SK-N-SH (cell line): Measurements from ENCODE around the gene MEGF6. TPM values are rescaled to one million over a fixed set of nuclear protein-coding genes. Genes with fewer than 3 reads are reported as not detected.

Experiments
- CTCF ChIA-PET: fragments of 300-600, 350-600 bp; formaldehyde crosslinking; extraction: SDS; loops from one replicate; lab custom pipeline; 2021; lab: Yijun Ruan, JAX
- POLR2A ChIA-PET: fragments of 350-600 bp; sonication (Branson Sonifier 250); formaldehyde crosslinking; extraction: SDS; loops from one replicate; lab custom pipeline; 2020; ENCODE audit warnings: antibody characterized with exemption, inconsistent platforms; lab: Yijun Ruan, JAX
- DNase-seq: peaks from one replicate; pipeline ENCODE4 v3.0.0; 2012
- H2AFZ ChIP-seq: fragments of 200-600 bp; sonication (generic); 2 replicates; pipeline ENCODE4 v1.8.1; 2016; ENCODE audit warnings: antibody characterized with exemption, mild to moderate bottlenecking, low read depth
- H3F3A ChIP-seq: fragments of 200-600 bp; sonication (generic); replicated peaks from 2 replicates; pipeline ENCODE3; 2016; ENCODE audit warnings: antibody characterized with exemption, mild to moderate bottlenecking; ENCODE audit not compliant: insufficient read depth
- H3K27ac ChIP-seq, 2 experiments: fragments of 200-500 bp in 1 of 2; fragments of 200-600 bp in 1 of 2; sonication (Bioruptor generic) in 1 of 2; sonication (generic), shearing (Covaris generic) in 1 of 2; 2 replicates each; pipeline versions ENCODE4 v1.5.1 to v1.6.1; 2014 to 2016; ENCODE audit warnings: low read depth in 2 of 2, inconsistent platforms in 1 of 2, low read length in 1 of 2, mild to moderate bottlenecking in 1 of 2, mixed read lengths in 1 of 2
- H3K27me3 ChIP-seq: fragments of 200-600 bp; sonication (generic), shearing (Covaris generic); 2 replicates; pipeline ENCODE4 v1.6.1; 2016; ENCODE audit warnings: mixed run types; ENCODE audit not compliant: insufficient read depth
- H3K36me3 ChIP-seq, 2 experiments: fragments of 200-500 bp in 1 of 2; fragments of 200-600 bp in 1 of 2; sonication (Bioruptor generic) in 1 of 2; sonication (generic) in 1 of 2; replicated peaks in 1 of 2; 2 replicates each; pipeline versions ENCODE3 to v1.5.1; 2014 to 2016; ENCODE audit warnings: low read length in 1 of 2, mild to moderate bottlenecking in 1 of 2; ENCODE audit not compliant: insufficient read depth in 2 of 2, control insufficient read depth in 1 of 2
- H3K4me1 ChIP-seq, 2 experiments: fragments of 200-500 bp in 1 of 2; fragments of 200-600 bp in 1 of 2; sonication (Bioruptor generic) in 1 of 2; sonication (generic), shearing (Covaris generic) in 1 of 2; 2 replicates each; pipeline versions ENCODE4 v1.5.1 to v1.6.1; 2014 to 2016; ENCODE audit warnings: low read depth in 1 of 2, low read length in 1 of 2, mixed run types in 1 of 2; ENCODE audit not compliant: insufficient read depth in 2 of 2, control insufficient read depth in 1 of 2
- H3K4me2 ChIP-seq: fragments of 200-600 bp; sonication (generic), shearing (Covaris generic); 2 replicates; pipeline ENCODE4 v1.6.1; 2017; ENCODE audit warnings: mixed run types
- H3K4me3 ChIP-seq, 2 experiments: fragments of 200-500 bp in 1 of 2; fragments of 200-600 bp in 1 of 2; sonication (Bioruptor generic) in 1 of 2; sonication (generic), shearing (Covaris generic) in 1 of 2; 2 replicates each; pipeline versions ENCODE4 v1.5.1 to v1.8.1; 2014 to 2016; ENCODE audit warnings: low read depth in 2 of 2, inconsistent platforms in 1 of 2, low read length in 1 of 2, mild to moderate bottlenecking in 1 of 2, mixed read lengths in 1 of 2, moderate library complexity in 1 of 2
- H3K79me2 ChIP-seq: fragments of 200-600 bp; sonication (generic); 2 replicates; pipeline ENCODE4 v1.8.1; 2017; ENCODE audit warnings: mild to moderate bottlenecking; ENCODE audit not compliant: insufficient read depth
- H3K9ac ChIP-seq: fragments of 200-600 bp; sonication (generic); 2 replicates; pipeline ENCODE4 v1.6.1; 2017; ENCODE audit warnings: mixed run types
- H3K9me2 ChIP-seq: fragments of 200-600 bp; sonication (generic); 2 replicates; pipeline ENCODE4 v1.6.1; 2017; ENCODE audit warnings: mixed run types
- H3K9me3 ChIP-seq: fragments of 200-600 bp; sonication (generic); 2 replicates; pipeline ENCODE4 v1.6.1; 2017; ENCODE audit warnings: mixed run types, mild to moderate bottlenecking, moderate library complexity
- H4K20me1 ChIP-seq: fragments of 200-600 bp; sonication (generic); 2 replicates; pipeline ENCODE4 v1.6.1; 2017; ENCODE audit warnings: mild to moderate bottlenecking, mixed run types; ENCODE audit not compliant: insufficient read depth
- CHD2 ChIP-seq: fragments of 150-350 bp; IDR thresholded peaks from 2 replicates; pipeline ENCODE4 v1.6.1; 2018; ENCODE audit warnings: low read length; ENCODE audit not compliant: partially characterized antibody
- ELF1 ChIP-seq: IDR thresholded peaks from 2 replicates; pipeline ENCODE4 v1.4.0; 2012
- EP300 ChIP-seq, 2 experiments: IDR thresholded peaks; 2 replicates each; pipeline versions ENCODE4 v1.4.0 to v1.6.1; 2012; ENCODE audit warnings: borderline replicate concordance in 1 of 2, low read depth in 1 of 2, low read length in 1 of 2
- FOSL2 ChIP-seq: IDR thresholded peaks from 2 replicates; pipeline ENCODE4 v1.4.0; 2012; ENCODE audit warnings: low read depth, mild to moderate bottlenecking, moderate library complexity, borderline replicate concordance
- FOXJ3 ChIP-seq: sonication (generic); formaldehyde crosslinking; IDR thresholded peaks from 2 replicates; pipeline ENCODE4 v1.5.1; 2020; ENCODE audit warnings: mild to moderate bottlenecking, missing genetic modification reagents
- GABPA ChIP-seq: IDR thresholded peaks from 2 replicates; pipeline ENCODE4 v1.4.0; 2012; ENCODE audit warnings: low read depth, mild to moderate bottlenecking
- IRF3 ChIP-seq: fragments of 150-350 bp; IDR thresholded peaks from 2 replicates; pipeline ENCODE4 v1.6.1; 2016; ENCODE audit warnings: mild to moderate bottlenecking, low read depth, low read length
- NRF1 ChIP-seq: IDR thresholded peaks from 2 replicates; pipeline ENCODE4 v1.6.1; 2012; ENCODE audit warnings: low read depth, mild to moderate bottlenecking, low read length
- PBX3 ChIP-seq: IDR thresholded peaks from 2 replicates; pipeline ENCODE4; 2012
- RAD21 ChIP-seq: IDR thresholded peaks from 2 replicates; pipeline ENCODE4 v1.6.1; 2012; ENCODE audit warnings: mild to moderate bottlenecking, low read length
- RCOR1 ChIP-seq: fragments of 150-350 bp; IDR thresholded peaks from 2 replicates; pipeline ENCODE4 v1.6.1; 2017; ENCODE audit warnings: antibody characterized with exemption, low read length
- RFX5 ChIP-seq: IDR thresholded peaks from 2 replicates; pipeline ENCODE4 v1.6.1; 2012; ENCODE audit warnings: mild to moderate bottlenecking, improper control_type of control experiment, low read length
- SIN3A ChIP-seq: IDR thresholded peaks from 2 replicates; pipeline ENCODE4 v1.6.1; 2012; ENCODE audit warnings: low read depth, mild to moderate bottlenecking, low read length, moderate library complexity, borderline replicate concordance
- TAF1 ChIP-seq: IDR thresholded peaks from 2 replicates; pipeline ENCODE4 v1.6.1; 2012; ENCODE audit warnings: low read depth, mild to moderate bottlenecking, low read length, moderate library complexity, borderline replicate concordance
- TEAD4 ChIP-seq: IDR thresholded peaks from 2 replicates; pipeline ENCODE4 v1.4.0; 2012; ENCODE audit warnings: mild to moderate bottlenecking, borderline replicate concordance; ENCODE audit not compliant: insufficient read depth
- YY1 ChIP-seq: IDR thresholded peaks from 2 replicates; pipeline ENCODE4 v1.4.0; 2012; ENCODE audit warnings: low read depth, mild to moderate bottlenecking
- ZBTB33 ChIP-seq: IDR thresholded peaks from 2 replicates; pipeline ENCODE4 v1.4.0; 2012; ENCODE audit warnings: low read depth, borderline replicate concordance
- WGBS: methylation state at CpG from one replicate; pipeline ENCODE4 v1.1.6; 2017; ENCODE audit warnings: low lambda C conversion rate; 5-methylcytosine and 5-hydroxymethylcytosine counted together
- polyA plus RNA-seq, 3 experiments: library from polyadenylated mRNA; depleted of rRNA; stranded (reverse); fragments of >200 nt; gene quantifications; 2 replicates each; pipeline ENCODE4 v1.2.3, GENCODE V29; 2012
- TF ChIP-seq, protein P1 (sequence below): IDR thresholded peaks from 2 replicates; pipeline ENCODE4 v1.4.0; 2012; ENCODE audit warnings: low read depth
- TF ChIP-seq, protein P2 (sequence below): IDR thresholded peaks from 2 replicates; pipeline ENCODE4 v1.4.0; 2012; ENCODE audit warnings: low read depth, borderline replicate concordance

MEGF6 gene
- polyA plus RNA-seq, 1 of the 3 experiments (the other 2 are of a cell fraction): 7.6 TPM

GRCh38 chr1:3630914-3631313 is 19.6 kb upstream of the MEGF6 start:
- Histone ChIP-seq H3F3A (peaks cover under 1% of the 10 kb centered on the region), H4K20me1 (no peaks in the 10 kb centered on the region), H3K4me2 (no peak overlapping the region), H3K27ac (no peak overlapping the region; a peak in 1 of 4 replicates), H3K27me3 (no peaks in the 10 kb centered on the region), H3K4me1 (peaks cover 0 to 20% of the 10 kb centered on the region in 2 experiments; a peak in 2 of 4 replicates), H3K79me2 (peaks cover 6% of the 10 kb centered on the region), H3K36me3 (peaks cover 8 to 75% of the 10 kb centered on the region in 2 experiments), H3K9me2 (no peaks in the 10 kb centered on the region), H3K4me3 (no peak overlapping the region), H2AFZ (no peak overlapping the region), H3K9ac (no peak overlapping the region), H3K9me3 (no peaks in the 10 kb centered on the region)
- no peak for DNase-seq
- ChIA-PET POLR2A (no interaction called here), CTCF (interaction anchor here (0.8 to 5.2 kb wide), 9 partner anchors 11 to 178 kb away, joined by 3 to 32 read pairs (median 9); partner anchors contain the start of gene WRAP73)
- TF ChIP-seq RCOR1 (no peak), EP300 (IDR thresholded peaks at IDR 0.05; ENCODE audit: borderline replicate concordance in 1 of 2, low read depth in 1 of 2, low read length in 1 of 2) (no peak), NRF1 (no peak), RFX5 (no peak), FOSL2 (no peak), ELF1 (no peak), CHD2 (no peak), FOXJ3 (CRISPR knock-in tag) (no peak), GABPA (no peak), PBX3 (no peak), ZBTB33 (no peak), TAF1 (no peak)
- TF ChIP-seq, protein P1, sequence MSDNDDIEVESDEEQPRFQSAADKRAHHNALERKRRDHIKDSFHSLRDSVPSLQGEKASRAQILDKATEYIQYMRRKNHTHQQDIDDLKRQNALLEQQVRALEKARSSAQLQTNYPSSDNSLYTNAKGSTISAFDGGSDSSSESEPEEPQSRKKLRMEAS: no peak
- TF ChIP-seq, protein P2, sequence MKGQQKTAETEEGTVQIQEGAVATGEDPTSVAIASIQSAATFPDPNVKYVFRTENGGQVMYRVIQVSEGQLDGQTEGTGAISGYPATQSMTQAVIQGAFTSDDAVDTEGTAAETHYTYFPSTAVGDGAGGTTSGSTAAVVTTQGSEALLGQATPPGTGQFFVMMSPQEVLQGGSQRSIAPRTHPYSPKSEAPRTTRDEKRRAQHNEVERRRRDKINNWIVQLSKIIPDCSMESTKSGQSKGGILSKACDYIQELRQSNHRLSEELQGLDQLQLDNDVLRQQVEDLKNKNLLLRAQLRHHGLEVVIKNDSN: no peak
- 90% methylated on average over 4 of the region's 9 CpGs for WGBS

- H3K9me2 ChIP-seq: no peaks in the 10 kb centered on the region
- H3K9ac ChIP-seq: no peak overlapping the region
- peak overlapping the region in 1 of 2 experiments; percentile 6; a peak in 1 of 4 replicates for H3K27ac ChIP-seq
- H3K27me3 ChIP-seq: no peaks in the 10 kb centered on the region
- H3K9me3 ChIP-seq: no peaks in the 10 kb centered on the region
- no peak overlapping the region for H3K4me2 ChIP-seq
- H2AFZ ChIP-seq: no peak overlapping the region
- no peaks in the 10 kb centered on the region for H4K20me1 ChIP-seq
- H3K4me3 ChIP-seq: no peak overlapping the region
- H3F3A ChIP-seq: peaks cover 3% of the 10 kb centered on the region
- peaks cover 0 to 25% of the 10 kb centered on the region in 2 experiments; a peak in 2 of 4 replicates for H3K4me1 ChIP-seq
- WGBS: 81% methylated on average over 6 of the region's 11 CpGs
- ChIA-PET CTCF (interaction anchor here (0.8 to 5.2 kb wide), 10 partner anchors 10 to 177 kb away, joined by 3 to 32 read pairs (median 7); partner anchors contain the start of gene WRAP73), POLR2A (no interaction called here)
- peaks cover 12% of the 10 kb centered on the region for H3K79me2 ChIP-seq
- DNase-seq: no peak
- peaks cover 9 to 71% of the 10 kb centered on the region in 2 experiments for H3K36me3 ChIP-seq
- TF ChIP-seq TEAD4 (no peak), EP300 (IDR thresholded peaks at IDR 0.05; ENCODE audit: borderline replicate concordance in 1 of 2, low read depth in 1 of 2, low read length in 1 of 2) (no peak), YY1 (no peak), TAF1 (no peak), IRF3 (no peak), SIN3A (no peak), ELF1 (no peak), CHD2 (no peak), RAD21 (no peak)
- TF ChIP-seq, protein P1: no peak
Observed at GRCh38 chr1:3630161-3630611, 18.9 kb upstream of the MEGF6 start.
